Right lobe of liver (tissue), 6 donors: ENCODE data around the gene SCN2A. TPM values are rescaled to one million over a fixed set of nuclear protein-coding genes. Genes with fewer than 3 reads are reported as not detected.

ENCODE experiments used
- ATAC-seq, 4 donors: fragments of 200-7000 bp; cut with Tn5 transposase; one replicate each; pipeline ENCODE4 v1.9.1; 2020; ENCODE audit warnings: mild to moderate bottlenecking in 4 of 4, moderate library complexity in 4 of 4
- DNase-seq, 3 donors: peaks; one replicate each; pipeline ENCODE4 v3.0.0-alpha.2; 2020
- H3K27ac ChIP-seq, 3 donors: fragments of 200-600 bp; one replicate each; pipeline ENCODE4 v1.8.0; 2022
- H3K27me3 ChIP-seq, 2 donors: fragments of 200-600 bp; one replicate each; pipeline ENCODE4 v1.8.0; 2022
- H3K36me3 ChIP-seq, 4 donors: fragments of 200-600 bp; sonication (generic) in 1 of 4; one replicate each; pipeline versions ENCODE4 v1.5.1 to v1.8.0; 2017 to 2022; ENCODE audit warnings: control low read depth in 1 of 4
- H3K4me1 ChIP-seq, 4 donors: fragments of 200-600 bp; sonication (generic) in 1 of 4; one replicate each; pipeline versions ENCODE4 v1.5.1 to v1.8.0; 2017 to 2022; ENCODE audit warnings: control low read depth in 1 of 4
- H3K4me3 ChIP-seq, 3 donors: fragments of 200-600 bp; one replicate each; pipeline ENCODE4 v1.8.0; 2022
- H3K9me3 ChIP-seq, 4 donors: fragments of 200-600 bp; sonication (generic) in 1 of 4; one replicate each; pipeline versions ENCODE4 v1.5.1 to v1.8.0; 2017 to 2022; ENCODE audit warnings: control low read depth in 1 of 4
- CTCF ChIP-seq, 4 donors: fragments of 200-600 bp in 3 of 4; fragments of 450-650 bp in 1 of 4; IDR thresholded peaks; one replicate each; pipeline versions ENCODE4 v1.5.1 to v1.8.0; 2016 to 2022; ENCODE audit warnings: antibody characterized with exemption in 4 of 4, mild to moderate bottlenecking in 2 of 4
- POLR2A ChIP-seq: fragments of 450-650 bp; IDR thresholded peaks from one replicate; pipeline ENCODE4 v1.6.1; 2017; ENCODE audit warnings: antibody characterized with exemption, mild to moderate bottlenecking
- WGBS: methylation state at CpG from one replicate; pipeline ENCODE4 v1.1.6; 2018; ENCODE audit warnings: low coverage, low lambda C conversion rate; ENCODE audit not compliant: insufficient coverage; ENCODE audit errors: missing lambda C conversion rate; 5-methylcytosine and 5-hydroxymethylcytosine counted together
- intact Hi-C, 2 donors: fragments of 100-400 bp; cut with DNase I; formaldehyde crosslinking; loops; one replicate each; pipeline versions ENCODE4 v1.11.2 to v1.14.1; 2022
- total RNA-seq, 6 experiments: library from RNA; depleted of rRNA in 2 of 6; stranded (reverse); fragments of >200 nt in 2 of 6; fragmentation: NEBNext Ultra II Directional in 3 of 6; extraction: Animal tissue kit (Norgen Biotek cat#: 25700) in 3 of 6; gene quantifications; one replicate each; pipeline versions ENCODE4 v1.1.0 to v1.2.4, GENCODE V29; 2016 to 2023
- donor health status: DM: no; HTN: yes; CAD: no.
- donor health status: DM: no; HTN: no; CAD: no.
- donor health status: DM: no; HTN: no; CAD: no.
- donor health status: DM: no; HTN: yes; CAD: no.
- donor health status: DM: no; HTN: yes; CAD: no.

The SCN2A gene
- total RNA-seq, 6 experiments from 2014 or later = 0.12 to 0.27 TPM; not detected in 4

- no peak overlapping the region for H3K27ac ChIP-seq
- 44% methylated on average over 3 of the region's 3 CpGs for WGBS
- no peaks in the 10 kb centered on the region for H3K27me3 ChIP-seq
- intact Hi-C loops = loop anchor here in 1 of 2 donors (10.0 kb wide), 1 partner anchor 303 kb away; no protein-coding TSS in a partner anchor
- no peaks in the 10 kb centered on the region for H3K9me3 ChIP-seq
- no peak for TF ChIP-seq POLR2A
- TF ChIP-seq CTCF (IDR thresholded peaks at IDR 0.05) = no peak
- DNase-seq (no peak), ATAC-seq (no peak)
- H3K4me3 ChIP-seq = no peak overlapping the region
- no peaks in the 10 kb centered on the region for H3K36me3 ChIP-seq
- H3K4me1 ChIP-seq = no peaks in the 10 kb centered on the region
These were observed 162.9 kb downstream of the SCN2A start for GRCh38 chr2:165402162-165402561.

- no peak overlapping the region for H3K27ac ChIP-seq
- no peak for TF ChIP-seq CTCF (IDR thresholded peaks at IDR 0.05)
- no peak for TF ChIP-seq POLR2A
- H3K9me3 ChIP-seq = no peaks in the 10 kb centered on the region
- ATAC-seq (no peak), DNase-seq (no peak)
- intact Hi-C loops = loop anchor here in 1 of 2 donors (10.0 kb wide), 1 partner anchor 299 kb away; no protein-coding TSS in a partner anchor
- no peaks in the 10 kb centered on the region for H3K36me3 ChIP-seq
- WGBS = 56% methylated on average over 3 of the region's 3 CpGs
- no peaks in the 10 kb centered on the region for H3K4me1 ChIP-seq
- no peaks in the 10 kb centered on the region for H3K27me3 ChIP-seq
- no peak overlapping the region for H3K4me3 ChIP-seq
These were observed 167.0 kb downstream of the SCN2A start for GRCh38 chr2:165406173-165406572.

- no peaks in the 10 kb centered on the region for H3K4me1 ChIP-seq
- DNase-seq (no peak), ATAC-seq (no peak)
- no peaks in the 10 kb centered on the region for H3K27me3 ChIP-seq
- H3K27ac ChIP-seq = no peak overlapping the region
- intact Hi-C loops = loop anchor here in 1 of 2 donors (10.0 kb wide), 1 partner anchor 297 kb away; no protein-coding TSS in a partner anchor
- no peaks in the 10 kb centered on the region for H3K9me3 ChIP-seq
- H3K4me3 ChIP-seq = no peak overlapping the region
- no peaks in the 10 kb centered on the region for H3K36me3 ChIP-seq
- no peak for TF ChIP-seq CTCF (IDR thresholded peaks at IDR 0.05)
- no peak for TF ChIP-seq POLR2A
These were observed 168.3 kb downstream of the SCN2A start for GRCh38 chr2:165407466-165407865.

GRCh38 chr2:165408186-165408585 is 169.0 kb downstream of the SCN2A start:
- intact Hi-C loops = loop anchor here in 1 of 2 donors (10.0 kb wide), 1 partner anchor 297 kb away; no protein-coding TSS in a partner anchor
- Histone ChIP-seq H3K9me3 (no peaks in the 10 kb centered on the region), H3K27me3 (no peaks in the 10 kb centered on the region), H3K4me1 (no peaks in the 10 kb centered on the region), H3K36me3 (no peaks in the 10 kb centered on the region), H3K4me3 (no peak overlapping the region), H3K27ac (no peak overlapping the region)
- no peak for DNase-seq
- TF ChIP-seq CTCF (IDR thresholded peaks at IDR 0.05) (no peak), POLR2A (no peak)
- ATAC-seq = peak in 2 of 4 donors; percentile 17 to 42
- WGBS = 58% methylated on average over 3 of the region's 3 CpGs

GRCh38 chr2:165410276-165410675 is 171.1 kb downstream of the SCN2A start:
- DNase-seq (no peak), ATAC-seq (no peak)
- H3K36me3 ChIP-seq = no peaks in the 10 kb centered on the region
- intact Hi-C loops = no loop called here
- H3K4me1 ChIP-seq = no peaks in the 10 kb centered on the region
- TF ChIP-seq POLR2A = no peak
- H3K4me3 ChIP-seq = no peak overlapping the region
- H3K9me3 ChIP-seq = no peaks in the 10 kb centered on the region
- no peaks in the 10 kb centered on the region for H3K27me3 ChIP-seq
- H3K27ac ChIP-seq = no peak overlapping the region
